Hematopoietic multipotent progenitor cell treated with erythropoietin and hydrocortisone succinate and interleukin-3 and kit ligand, for 15 days (in vitro differentiated cells): ENCODE measurements around the gene JOSD1.
A peak's percentile ranks its signal among the peaks of the same experiment; 100 is the strongest.

ENCODE experiments used
- DNase-seq: peaks from one replicate; pipeline ENCODE4 v3.0.0-alpha.2; 2015; ENCODE audit warnings: low spot score

Gene JOSD1

DNA sequence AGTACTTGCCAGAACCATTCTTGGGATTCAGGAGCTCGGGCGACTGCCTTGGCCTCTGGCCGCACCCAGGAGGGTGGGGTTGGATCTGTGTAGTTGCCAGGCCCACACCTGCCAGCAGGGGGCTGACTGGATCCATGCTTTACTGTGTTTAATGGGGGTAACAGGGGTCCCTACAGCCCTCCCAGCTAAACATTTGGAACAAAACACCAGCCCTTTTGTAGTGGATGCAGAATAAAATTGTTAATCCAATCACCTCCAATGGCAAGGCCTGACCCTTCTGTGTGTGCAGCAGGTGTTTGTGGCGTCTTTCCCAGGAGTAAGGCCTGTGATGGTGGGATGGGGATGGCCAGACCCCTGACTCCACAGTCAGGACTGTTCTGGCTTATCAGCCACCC lies 32.6 kb upstream of the JOSD1 start:
- DNase-seq = peak; percentile 70

DNA sequence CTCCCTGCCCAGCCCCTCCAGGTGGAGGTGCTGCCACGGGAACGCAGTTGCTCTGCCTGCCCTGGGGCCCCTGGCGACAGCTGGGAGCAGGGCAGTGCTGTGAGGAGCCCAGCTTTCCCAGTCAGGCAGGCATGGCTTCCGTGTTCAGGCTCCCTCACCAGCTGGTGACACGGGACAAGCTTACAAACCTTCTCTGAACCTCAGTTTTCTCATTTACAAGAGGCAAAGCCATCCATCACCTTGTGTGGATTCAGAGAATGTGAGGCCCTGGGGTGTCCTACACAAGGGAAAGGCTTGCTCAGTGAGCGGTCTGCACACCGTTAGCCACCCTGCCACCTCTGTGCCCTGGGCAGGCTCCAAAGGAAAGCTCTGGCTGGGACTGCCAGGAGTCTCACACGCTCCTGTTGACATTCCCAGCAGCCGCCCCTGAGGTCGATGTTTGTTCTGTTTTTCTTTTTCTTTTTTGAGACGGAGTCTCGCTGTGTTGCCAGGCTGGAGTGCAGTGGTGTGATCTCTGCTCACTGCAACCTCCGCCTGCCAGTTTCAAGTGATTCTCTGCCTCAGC lies 31.6 kb upstream of the JOSD1 start:
- DNase-seq = no peak

DNA sequence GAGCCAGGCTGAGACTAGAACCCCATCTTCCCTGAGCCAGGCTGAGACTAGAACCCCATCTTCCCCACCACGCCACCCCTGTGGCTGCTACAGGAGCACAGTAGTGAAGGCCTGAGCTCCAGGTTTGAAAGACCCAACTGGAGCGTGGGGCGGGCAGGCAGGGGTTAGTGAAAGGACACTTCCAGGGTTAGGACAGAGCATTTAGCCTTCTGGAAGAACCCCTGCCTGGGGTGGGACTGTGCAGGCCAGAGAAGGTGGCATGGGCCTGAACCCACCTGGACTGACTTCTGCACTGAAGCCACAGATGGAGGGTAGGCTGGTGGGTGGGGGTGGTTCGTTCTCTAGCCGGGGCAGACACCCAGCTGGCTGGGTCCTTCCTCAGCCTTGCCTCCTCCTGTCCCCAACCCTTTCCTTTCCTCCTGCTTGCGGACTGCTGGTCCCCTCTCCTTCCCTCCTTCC lies 31.0 kb upstream of the JOSD1 start:
- DNase-seq = no peak

DNA sequence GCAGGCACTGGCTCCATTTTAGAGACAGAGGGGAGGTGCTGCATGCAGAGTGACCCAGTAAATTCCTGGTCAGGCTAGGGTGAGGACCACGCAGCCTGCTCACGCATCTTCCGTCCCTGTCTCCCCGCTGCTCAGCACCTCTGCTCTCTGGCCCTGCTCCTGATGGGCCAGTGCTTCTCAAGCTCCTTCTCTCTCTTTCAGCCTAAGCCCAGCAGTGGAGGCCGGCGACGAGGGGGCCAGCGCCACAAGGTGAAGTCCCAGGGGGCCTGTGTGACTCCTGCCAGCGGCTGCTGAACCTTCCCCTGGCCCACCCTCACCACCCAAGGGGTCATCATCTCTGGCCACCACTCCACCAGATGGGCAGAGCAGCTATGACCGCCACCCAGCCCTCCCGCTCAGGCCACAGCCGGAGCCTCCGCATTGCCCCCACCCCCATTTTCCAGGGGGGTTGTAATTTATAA lies 29.7 kb upstream of the JOSD1 start:
- no peak for DNase-seq

DNA sequence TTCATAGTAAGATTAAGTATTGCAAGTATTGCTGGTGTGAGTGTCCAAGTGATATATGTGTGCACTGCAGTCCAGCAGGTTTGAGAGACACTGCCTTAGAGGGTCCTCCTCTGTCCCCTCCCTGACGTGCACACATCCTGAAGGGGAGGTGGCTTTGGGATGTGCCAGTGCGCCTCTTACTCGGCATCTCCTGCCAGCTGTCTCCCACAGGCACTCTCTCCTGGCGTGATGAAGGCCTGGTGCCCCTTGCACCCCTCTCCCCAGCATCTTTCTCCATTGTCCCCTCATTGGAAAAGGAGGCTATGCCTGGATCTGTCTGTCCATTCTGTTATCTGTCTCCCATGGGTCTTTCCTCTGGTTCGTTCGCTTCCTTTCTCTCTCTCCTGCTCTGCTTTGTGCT lies 29.2 kb upstream of the JOSD1 start:
- DNase-seq = no peak

DNA sequence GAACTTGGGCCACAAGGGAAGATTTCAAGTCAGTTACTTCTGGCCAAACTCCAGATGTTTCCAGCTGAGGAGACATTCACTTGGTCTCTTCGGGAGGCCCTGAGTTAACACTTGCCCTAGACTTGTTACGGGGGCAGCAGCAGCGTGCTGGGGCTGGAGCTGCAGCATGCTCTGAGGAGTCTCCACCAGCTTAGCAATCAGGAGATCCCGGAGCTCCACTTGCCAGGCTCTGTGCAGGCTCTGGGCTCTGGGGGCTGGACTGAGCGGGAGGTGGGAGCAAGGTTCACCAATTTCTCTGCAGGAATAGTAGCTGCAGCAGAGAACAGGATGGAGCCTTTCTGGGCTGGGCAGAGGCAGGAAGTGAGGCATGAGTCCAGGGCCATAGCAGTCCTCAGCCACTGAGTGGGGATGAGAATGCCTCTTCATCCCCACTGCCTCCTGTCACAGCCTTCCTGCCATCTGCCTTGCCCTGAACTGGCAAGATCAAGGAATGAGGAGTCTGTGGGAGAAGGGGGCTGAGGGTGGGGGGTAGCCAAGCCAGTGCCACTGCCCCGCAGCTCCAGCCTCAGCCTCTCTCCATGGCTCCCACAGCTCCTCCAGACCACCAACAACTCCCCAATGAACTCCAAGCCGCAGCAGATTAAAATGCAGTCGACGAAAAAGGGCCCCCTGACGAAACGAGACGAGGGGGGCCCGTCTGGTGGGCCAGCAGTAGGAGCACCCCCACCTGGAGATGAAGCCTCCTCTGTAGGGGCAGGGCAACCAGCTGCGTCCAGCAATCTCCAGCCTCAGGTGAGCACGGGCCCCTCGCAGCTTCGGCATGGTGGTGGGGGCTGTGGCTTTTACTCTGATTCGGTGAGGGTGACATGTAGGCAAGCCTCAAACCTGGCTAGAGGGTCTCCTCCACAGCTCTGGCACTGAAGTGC lies 28.4 kb upstream of the JOSD1 start:
- no peak for DNase-seq

DNA sequence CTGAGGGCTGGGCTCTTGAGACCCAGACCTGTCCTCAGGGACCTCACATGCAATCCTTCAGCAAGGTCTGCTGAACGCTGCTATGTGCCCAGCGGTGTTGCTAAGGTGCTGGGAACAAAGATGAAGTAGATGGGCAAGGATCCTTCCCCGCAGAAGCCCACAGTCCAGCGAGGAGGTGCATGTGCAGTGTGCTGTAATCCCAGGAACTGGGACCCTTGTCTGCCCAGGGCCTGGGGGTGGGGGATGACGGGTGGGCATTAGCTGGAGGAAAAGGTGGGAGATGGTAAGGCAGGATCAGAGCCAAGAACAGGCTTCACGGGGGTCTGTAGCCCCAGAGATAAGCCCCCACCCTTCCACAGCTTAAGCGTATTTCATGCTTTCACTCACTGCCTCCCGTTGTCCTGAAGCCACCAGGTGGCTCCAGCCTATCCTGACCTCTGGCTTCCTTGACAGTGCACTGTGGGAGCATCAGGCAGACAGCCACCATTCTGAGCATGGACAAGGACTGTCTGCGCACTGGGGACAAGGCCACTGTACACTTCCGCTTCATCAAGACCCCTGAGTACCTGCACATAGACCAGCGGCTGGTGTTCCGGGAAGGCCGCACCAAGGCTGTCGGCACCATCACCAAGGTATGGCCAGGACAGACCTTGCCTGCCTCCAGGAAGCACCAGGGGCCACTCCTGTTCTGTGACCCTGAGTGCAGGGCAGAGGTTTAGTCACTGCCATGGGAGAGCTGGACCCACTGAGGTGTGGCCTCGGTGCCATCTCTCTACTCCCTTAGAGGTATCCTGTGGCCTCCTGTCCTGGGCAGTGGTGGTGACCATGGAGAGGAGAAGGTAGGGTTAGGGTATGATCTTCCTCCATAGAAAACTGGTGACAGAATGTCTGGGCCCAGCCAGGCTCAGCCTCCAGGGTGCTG lies 27.0 kb upstream of the JOSD1 start:
- no peak for DNase-seq

DNA sequence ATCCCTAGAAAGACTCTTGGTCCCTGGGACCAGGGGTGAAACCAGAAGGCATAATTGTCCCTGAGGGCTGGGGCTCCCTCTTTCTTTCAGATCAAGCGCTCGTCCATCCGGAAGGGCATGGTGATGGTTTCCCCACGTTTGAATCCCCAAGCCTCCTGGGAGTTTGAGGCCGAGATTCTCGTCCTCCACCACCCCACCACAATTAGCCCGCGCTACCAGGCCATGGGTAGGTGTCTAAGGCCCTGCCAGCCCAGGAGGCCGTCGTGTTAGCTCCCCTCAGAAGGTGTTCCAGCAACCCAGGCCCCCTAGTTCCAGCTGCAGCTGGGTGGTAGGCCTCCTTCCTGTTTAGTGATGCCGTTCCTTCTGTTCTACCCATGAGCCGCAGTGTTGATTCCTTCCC lies 26.4 kb upstream of the JOSD1 start:
- DNase-seq = no peak

DNA sequence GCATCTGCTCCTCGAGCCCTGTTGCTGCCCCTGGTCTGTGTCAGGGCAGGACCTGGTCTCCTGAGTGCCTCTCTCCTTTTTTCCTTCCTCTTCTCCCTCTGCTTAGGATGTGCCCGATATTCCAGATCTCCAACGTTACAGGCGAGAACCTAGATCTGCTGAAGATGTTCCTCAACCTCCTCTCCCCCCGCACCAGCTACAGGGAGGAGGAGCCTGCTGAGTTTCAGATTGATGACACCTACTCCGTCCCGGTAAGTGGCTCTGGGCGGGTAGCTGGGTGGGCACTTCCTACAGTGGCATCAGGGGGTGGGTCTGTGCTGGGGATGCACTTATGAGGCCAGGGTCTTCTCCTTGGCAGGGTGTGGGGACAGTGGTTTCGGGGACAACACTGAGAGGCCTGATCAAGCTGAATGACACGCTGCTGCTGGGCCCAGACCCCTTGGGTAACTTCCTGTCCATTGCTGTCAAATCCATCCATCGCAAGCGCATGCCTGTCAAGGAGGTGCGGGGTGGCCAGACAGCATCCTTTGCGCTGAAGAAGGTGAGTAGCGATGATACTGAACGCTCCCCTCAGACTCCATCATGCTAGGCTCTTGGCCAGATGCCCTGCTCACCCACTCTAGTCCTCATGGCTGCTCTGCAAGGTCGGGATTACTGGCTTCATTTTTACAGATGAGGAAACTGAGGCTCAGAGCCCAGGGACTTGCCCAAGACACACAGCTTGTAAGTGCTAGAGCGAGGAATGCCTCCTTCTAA lies 25.3 kb upstream of the JOSD1 start:
- DNase-seq = no peak

DNA sequence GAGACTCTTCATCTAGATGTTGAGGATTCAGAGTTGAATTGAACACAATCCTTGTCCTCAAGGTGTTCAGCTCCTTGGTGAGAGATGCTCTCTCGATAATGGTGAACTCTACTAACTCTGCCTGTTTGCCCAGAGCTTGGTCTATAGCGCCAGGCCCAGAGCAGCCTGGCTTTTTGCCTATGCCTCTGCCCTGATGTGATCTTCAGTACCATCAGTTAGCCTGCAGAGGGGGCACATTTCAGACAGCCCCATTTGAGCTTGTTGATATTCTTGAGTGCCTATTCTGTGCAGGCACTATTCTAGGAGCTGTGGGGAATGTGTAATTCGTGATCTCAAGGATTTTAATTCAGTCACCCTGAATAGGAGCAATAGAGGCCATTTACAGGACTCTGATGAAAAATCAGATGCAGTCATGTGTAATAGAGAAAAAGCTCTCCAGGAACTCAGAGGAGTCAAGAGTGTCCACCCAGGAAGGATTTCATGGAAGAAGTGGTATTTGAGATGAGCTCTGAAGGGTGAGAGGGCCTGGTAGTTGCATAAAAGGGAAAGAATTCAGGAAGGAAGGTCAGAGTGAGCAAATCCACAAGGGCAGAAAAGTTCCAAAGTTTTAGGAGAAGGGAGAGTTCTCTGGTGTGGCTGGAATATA lies 24.3 kb upstream of the JOSD1 start:
- peak; percentile 60 for DNase-seq

DNA sequence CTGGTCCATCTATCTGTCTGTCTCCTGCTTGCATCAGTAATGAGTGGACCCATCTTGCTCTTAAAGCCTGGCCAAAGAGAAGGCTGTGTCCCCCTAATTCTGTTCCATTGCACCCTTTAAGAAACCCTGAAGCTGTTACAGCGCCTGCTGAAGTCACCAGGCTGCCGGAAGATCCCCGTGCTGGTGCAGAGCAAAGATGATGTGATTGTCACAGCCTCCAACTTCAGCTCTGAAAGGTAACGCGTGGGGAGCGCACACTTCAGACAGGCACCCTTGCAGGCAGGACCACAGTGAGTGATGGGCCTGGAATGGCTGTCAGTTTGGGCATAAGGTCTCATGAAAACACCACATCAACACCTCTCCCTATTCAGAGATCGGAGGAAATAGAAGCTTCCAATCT lies 23.4 kb upstream of the JOSD1 start:
- DNase-seq = no peak

DNA sequence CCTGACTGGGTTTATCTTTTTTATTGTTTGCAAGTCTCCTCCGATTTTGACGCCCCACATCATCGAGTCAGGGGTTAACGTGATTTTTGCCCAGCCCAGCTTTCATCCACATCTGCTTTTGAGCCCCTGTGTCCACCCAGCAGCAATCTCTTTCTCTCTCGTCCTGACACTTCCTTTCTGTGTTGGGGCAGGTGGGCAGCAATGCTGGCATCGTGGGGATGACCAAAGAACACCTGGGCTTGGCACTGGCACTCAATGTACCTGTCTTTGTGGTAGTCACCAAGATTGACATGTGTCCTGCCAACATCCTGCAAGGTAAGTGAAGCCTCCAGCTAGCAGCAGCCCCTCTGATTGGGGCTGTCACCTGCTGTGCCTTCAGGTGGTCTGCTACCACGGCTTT lies 20.8 kb upstream of the JOSD1 start:
- no peak for DNase-seq

DNA sequence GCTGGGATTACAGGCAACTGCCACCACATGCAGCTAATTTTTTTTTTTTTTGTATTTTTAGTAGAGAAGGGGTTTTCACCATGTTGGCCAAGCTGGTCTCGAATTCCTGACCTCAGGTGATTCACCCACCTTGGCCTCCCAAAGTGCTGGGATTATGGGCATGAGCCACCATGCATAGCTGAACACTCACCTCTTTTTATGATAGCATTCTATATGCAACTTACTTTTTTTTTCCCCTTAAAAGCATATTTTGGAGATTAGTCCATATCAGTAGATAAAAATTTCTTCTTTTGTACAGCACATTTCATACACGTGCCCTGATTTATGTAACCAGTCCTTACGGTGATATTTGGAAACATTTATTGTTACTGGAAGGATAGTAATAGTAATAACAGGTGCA lies 19.6 kb upstream of the JOSD1 start:
- no peak for DNase-seq

DNA sequence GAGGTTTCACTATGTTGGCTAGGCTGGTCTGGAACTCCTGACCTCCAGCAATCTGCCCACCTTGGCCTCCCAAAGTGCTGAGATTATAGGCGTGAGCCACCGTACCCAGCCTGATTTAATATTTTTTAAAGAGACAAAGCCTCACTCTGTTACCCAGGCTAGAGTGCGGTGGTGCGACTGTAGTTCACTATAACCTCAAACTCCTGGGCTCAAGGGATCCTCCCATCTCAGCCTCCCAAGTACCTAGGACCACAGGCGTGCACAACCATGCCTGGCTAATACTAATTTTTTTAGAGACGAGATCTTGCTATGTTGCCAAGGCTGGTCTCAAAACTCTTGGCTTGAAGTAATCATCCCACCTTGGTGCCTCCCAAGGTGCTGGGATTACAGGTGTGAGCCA lies 18.5 kb upstream of the JOSD1 start:
- no peak for DNase-seq

DNA sequence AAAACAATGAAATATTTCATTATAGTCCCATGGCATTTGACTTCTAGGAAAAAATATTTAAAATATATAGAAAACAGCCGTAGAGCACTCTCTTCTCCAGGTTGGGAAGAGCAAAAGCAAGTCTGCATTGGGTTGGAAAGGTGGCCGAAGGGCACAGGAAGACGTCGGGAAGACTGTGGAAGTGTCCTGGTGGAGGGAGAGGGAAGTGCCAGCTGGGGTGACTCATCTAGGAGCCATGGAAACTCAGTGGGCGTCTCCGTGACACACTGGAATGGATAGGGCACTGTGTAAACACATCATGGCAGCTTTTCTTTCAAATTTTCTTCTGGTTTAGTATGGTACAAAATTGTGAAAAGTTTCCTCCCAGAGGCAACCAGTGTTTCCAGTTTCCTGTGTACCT lies 17.7 kb upstream of the JOSD1 start:
- DNase-seq = no peak

DNA sequence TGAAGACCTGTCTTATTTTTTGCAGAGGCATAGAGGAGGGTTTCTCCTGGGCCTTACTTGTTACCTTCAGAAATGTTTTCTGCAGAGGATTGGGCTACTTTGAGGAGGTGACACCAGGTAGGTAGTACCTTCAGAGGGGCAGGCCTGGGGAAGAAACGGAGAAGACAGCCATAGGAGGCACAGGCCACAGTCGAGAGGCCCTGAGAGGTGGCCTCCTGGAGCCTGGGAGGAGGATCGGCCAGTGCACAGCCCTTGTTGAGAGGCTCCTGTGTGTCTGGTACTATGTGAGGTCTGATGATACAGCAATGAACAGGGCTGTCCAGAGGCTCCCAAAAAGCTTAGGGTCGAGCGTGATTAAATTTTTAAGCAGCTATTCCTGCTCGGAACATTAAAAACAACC lies 16.5 kb upstream of the JOSD1 start:
- DNase-seq = no peak

DNA sequence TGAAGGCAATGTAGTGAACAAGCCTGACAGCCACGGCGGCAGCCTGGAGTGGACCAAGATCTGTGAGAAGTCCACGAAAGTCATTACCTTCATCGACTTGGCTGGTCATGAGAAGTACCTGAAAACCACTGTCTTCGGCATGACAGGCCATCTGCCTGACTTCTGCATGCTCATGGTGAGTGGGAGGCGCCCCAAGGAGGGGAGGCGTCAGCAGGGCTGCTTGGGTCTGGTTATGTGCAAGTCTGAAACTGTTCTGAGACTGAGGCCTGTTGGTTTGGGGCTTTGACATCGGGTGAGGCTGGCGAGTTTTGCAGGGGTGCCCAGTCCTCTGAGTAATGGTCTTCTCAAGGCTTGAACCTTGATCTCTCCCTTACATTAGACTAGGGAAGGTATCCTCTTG lies 16.1 kb upstream of the JOSD1 start:
- peak; percentile 47 for DNase-seq

DNA sequence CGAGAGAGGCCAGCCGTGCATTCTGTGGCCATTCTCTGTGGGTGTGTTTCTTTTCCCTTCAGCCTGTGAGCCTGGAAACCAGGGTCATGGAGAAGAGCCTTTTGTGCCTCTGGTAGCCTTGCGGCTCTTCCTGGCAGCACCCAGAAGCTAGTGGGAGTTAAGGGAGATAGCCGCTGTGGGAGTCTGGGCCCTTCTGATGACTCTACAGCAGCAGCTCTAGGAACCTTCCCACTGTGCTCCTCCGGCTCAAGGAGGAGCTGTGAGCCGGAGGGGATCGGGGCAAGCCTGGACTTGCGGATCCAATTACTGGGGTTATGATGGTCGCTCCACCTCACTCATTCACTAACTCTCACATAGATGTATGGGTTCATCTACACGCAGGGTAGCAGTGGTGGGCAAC lies 15.5 kb upstream of the JOSD1 start:
- DNase-seq = no peak

DNA sequence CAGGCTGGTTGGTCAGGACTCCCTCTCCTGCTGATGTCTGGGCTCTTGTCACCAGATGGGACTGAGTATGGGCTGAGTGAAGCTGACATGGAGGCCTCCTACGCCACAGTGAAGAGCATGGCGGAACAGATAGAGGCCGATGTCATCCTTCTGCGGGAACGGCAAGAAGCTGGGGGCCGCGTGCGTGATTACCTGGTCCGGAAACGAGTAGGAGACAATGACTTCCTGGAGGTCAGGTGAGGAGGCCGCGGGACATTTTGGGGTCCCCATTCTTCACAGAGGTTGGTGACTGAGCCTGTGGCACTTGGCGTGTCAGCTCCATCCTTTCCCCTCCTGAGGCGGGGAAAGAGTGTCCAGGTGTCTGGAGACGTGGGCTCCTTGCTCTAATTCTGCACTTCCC lies 15.1 kb upstream of the JOSD1 start:
- no peak for DNase-seq

DNA sequence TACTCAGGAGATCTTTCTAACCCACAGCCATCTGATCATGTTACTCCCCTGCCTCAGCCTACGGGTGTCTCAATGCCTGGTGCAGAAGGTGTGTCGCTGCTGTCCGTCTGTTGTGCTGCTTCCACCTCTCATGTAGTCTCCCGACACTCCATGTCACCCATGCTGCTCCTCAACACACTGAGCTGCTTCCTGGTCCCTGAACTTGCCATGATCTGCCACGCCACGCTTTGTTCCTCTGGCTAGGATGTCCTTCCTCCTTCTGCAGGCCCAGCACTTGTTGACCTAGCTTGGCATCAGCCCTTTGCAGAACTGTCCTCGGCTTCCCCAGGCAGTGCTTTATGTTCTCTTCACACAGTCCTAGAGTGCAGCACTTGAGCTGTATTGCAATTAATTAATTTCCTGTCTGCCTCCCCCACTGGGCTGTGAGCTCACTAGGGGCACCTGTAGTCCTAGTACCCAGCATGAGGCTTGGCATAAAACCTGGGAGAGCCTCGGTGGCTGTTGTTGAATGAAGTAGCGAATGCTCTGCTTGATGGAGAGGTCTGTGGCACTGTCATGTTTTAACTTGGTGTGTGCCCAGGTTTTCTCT lies 14.5 kb upstream of the JOSD1 start:
- DNase-seq = no peak

DNA sequence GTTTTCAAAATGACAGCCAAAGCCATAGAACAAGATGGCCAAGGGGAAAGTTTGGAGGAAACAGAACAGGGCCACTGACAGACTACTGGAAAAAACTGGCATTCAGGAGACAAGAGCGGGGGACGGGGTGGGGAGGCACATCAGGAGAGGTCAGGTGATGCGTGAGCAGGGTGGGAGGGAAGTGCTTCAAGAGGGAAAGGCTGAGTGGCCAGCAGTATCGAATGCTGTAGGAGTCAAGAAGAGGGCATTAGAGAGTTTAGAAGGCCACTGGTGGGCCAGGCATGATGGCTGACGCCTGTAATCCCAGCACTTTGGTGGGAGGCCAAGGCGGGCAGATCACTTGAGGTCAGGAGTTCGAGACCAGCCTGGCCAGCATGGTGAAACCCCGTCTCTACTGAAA lies 13.2 kb upstream of the JOSD1 start:
- DNase-seq = no peak
